Smooth muscle cell (in vitro differentiated cells): ENCODE results near the gene POC1B. TPM values are rescaled to one million over a fixed set of nuclear protein-coding genes. Genes with fewer than 3 reads are reported as not detected.
A peak's percentile ranks its signal among the peaks of the same experiment; 100 is the strongest.

Experiments used
- DNase-seq: peaks from one replicate; lab custom pipeline; 2025; ENCODE audit not compliant: unreplicated experiment; lab: John Stamatoyannopoulos, UW
- H2AFZ ChIP-seq: fragments of 200-600 bp; sonication (generic); 2 replicates; pipeline ENCODE4 v1.6.0; 2016; ENCODE audit warnings: antibody characterized with exemption, low read depth, mild to moderate bottlenecking
- H3F3A ChIP-seq: fragments of 200-600 bp; sonication (generic); 2 replicates; pipeline ENCODE4 v1.6.0; 2017; ENCODE audit warnings: antibody characterized with exemption, low read depth
- H3K27ac ChIP-seq: fragments of 200-600 bp; sonication (generic); 2 replicates; pipeline ENCODE4 v1.5.1; 2016; ENCODE audit warnings: low read depth, mild to moderate bottlenecking
- H3K27me3 ChIP-seq: fragments of 200-600 bp; sonication (generic); 2 replicates; pipeline ENCODE4 v1.6.1; 2016; ENCODE audit warnings: low read depth, mild to moderate bottlenecking
- H3K36me3 ChIP-seq: fragments of 200-600 bp; sonication (generic); 2 replicates; pipeline ENCODE4 v1.5.1; 2016; ENCODE audit warnings: low read depth
- H3K4me1 ChIP-seq: fragments of 200-600 bp; sonication (generic); 2 replicates; pipeline ENCODE4 v1.5.1; 2016; ENCODE audit warnings: low read depth
- H3K4me2 ChIP-seq: fragments of 200-600 bp; sonication (generic); 2 replicates; pipeline ENCODE4 v1.6.0; 2016; ENCODE audit warnings: mild to moderate bottlenecking
- H3K4me3 ChIP-seq: fragments of 200-600 bp; sonication (generic); 2 replicates; pipeline ENCODE4 v1.5.1; 2016; ENCODE audit warnings: mild to moderate bottlenecking
- H3K79me2 ChIP-seq: fragments of 200-600 bp; sonication (generic); 2 replicates; pipeline ENCODE4 v1.6.0; 2016; ENCODE audit warnings: low read depth, mild to moderate bottlenecking
- H3K9ac ChIP-seq: fragments of 200-600 bp; sonication (generic); 2 replicates; pipeline ENCODE4 v1.6.0; 2016; ENCODE audit warnings: low read depth
- H3K9me3 ChIP-seq: fragments of 200-600 bp; sonication (generic); replicated peaks from 2 replicates; pipeline ENCODE4 v1.5.1; 2016; ENCODE audit warnings: low read depth
- H4K20me1 ChIP-seq: fragments of 200-600 bp; sonication (generic); 2 replicates; pipeline ENCODE4 v1.6.0; 2016; ENCODE audit warnings: low read depth
- WGBS: methylation state at CpG from one replicate; pipeline ENCODE4 v1.1.7; 2016; ENCODE audit warnings: low lambda C conversion rate; 5-methylcytosine and 5-hydroxymethylcytosine counted together
- polyA plus RNA-seq: library from polyadenylated mRNA; unstranded; fragments of >200 nt; fragmentation: Nextera tagmentation; extraction: Ambion mirVana; gene quantifications from 2 replicates; pipeline ENCODE4 v1.2.1, GENCODE V29; 2016
- total RNA-seq: library from RNA; depleted of rRNA; stranded (reverse); fragments of >200 nt; gene quantifications from 2 replicates; pipeline ENCODE4 v1.2.3, GENCODE V29; 2014
- TF ChIP-seq, protein P1 (sequence below): fragments of 200-600 bp; sonication (generic); IDR thresholded peaks from 2 replicates; pipeline ENCODE4 v1.5.1; 2017; ENCODE audit warnings: borderline replicate concordance, mild to moderate bottlenecking, antibody characterized with exemption; ENCODE audit not compliant: insufficient read depth, poor library complexity, severe bottlenecking

Gene POC1B
- total and polyA plus RNA-seq, 2 experiments from 2014 or later: 9.1 to 13.3 TPM

DNA sequence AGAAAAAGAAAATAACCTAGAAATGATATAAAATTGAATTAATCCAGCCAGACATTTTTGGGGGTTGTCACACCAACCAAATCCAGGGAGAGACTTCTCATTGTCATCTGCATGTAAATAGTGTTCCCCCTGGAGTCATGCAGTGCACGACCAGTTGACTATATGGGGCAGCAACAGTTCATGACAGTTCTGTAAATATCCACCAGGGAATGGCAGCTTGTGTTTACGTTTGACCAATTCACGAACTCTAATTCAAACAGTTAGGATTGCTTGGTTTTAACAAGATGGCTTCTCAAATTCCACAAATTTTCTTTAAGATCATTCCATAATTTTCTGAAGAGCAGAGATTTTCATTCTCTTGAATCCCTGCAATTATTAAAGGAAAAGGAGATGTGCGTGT, 130.1 kb downstream of the POC1B start:
- Histone ChIP-seq H3K4me2 (no peak overlapping the region), H3K4me3 (no peak overlapping the region), H3K4me1 (no peaks in the 10 kb centered on the region), H3K9ac (no peak overlapping the region), H3F3A (peaks cover 8% of the 10 kb centered on the region), H3K36me3 (no peaks in the 10 kb centered on the region), H3K27ac (no peak overlapping the region), H3K27me3 (no peaks in the 10 kb centered on the region), H3K9me3 (no peaks in the 10 kb centered on the region), H3K79me2 (no peaks in the 10 kb centered on the region), H2AFZ (no peak overlapping the region), H4K20me1 (no peaks in the 10 kb centered on the region)
- DNase-seq: no peak
- TF ChIP-seq, protein P1, sequence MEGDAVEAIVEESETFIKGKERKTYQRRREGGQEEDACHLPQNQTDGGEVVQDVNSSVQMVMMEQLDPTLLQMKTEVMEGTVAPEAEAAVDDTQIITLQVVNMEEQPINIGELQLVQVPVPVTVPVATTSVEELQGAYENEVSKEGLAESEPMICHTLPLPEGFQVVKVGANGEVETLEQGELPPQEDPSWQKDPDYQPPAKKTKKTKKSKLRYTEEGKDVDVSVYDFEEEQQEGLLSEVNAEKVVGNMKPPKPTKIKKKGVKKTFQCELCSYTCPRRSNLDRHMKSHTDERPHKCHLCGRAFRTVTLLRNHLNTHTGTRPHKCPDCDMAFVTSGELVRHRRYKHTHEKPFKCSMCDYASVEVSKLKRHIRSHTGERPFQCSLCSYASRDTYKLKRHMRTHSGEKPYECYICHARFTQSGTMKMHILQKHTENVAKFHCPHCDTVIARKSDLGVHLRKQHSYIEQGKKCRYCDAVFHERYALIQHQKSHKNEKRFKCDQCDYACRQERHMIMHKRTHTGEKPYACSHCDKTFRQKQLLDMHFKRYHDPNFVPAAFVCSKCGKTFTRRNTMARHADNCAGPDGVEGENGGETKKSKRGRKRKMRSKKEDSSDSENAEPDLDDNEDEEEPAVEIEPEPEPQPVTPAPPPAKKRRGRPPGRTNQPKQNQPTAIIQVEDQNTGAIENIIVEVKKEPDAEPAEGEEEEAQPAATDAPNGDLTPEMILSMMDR: no peak
- WGBS: 84% methylated on average over 4 of the region's 4 CpGs

DNA sequence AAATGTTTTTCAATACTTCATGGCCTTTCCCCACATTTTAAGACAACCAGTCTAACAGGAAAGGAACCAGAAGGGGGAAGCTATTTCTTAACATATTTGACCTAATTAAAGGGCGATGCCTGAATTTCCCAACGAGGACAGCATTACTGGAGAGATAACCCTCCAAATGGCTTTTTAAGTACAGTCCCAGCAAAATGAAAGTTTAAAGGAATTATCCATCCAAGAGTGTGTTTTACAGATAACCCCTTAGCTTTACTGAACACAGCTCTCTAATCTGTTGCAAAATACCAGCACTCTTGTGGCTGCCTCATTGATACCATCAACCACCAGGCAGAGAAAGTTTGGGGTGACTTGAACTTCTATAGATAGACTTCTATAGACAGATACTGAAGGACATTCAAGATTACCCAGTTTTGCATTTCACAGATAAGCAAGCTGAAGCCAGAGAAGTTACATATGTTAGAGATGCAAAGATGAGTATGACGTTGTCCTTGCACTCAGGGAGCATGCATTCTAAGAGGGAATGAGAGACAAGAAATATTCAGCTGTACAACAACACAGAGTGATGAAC, 132.2 kb downstream of the POC1B start:
- no peaks in the 10 kb centered on the region for H4K20me1 ChIP-seq
- DNase-seq: no peak
- peaks cover 12% of the 10 kb centered on the region for H3F3A ChIP-seq
- no peaks in the 10 kb centered on the region for H3K36me3 ChIP-seq
- H3K4me1 ChIP-seq: no peaks in the 10 kb centered on the region
- H3K27me3 ChIP-seq: no peaks in the 10 kb centered on the region
- TF ChIP-seq, protein P1: no peak
- H3K4me2 ChIP-seq: peak overlapping the region; percentile 36
- H2AFZ ChIP-seq: no peak overlapping the region
- H3K9me3 ChIP-seq: no peaks in the 10 kb centered on the region
- no peak overlapping the region for H3K9ac ChIP-seq
- H3K4me3 ChIP-seq: no peak overlapping the region
- no peaks in the 10 kb centered on the region for H3K79me2 ChIP-seq
- 11% methylated on average over 3 of the region's 3 CpGs for WGBS
- peak overlapping the region; percentile 42 for H3K27ac ChIP-seq

DNA sequence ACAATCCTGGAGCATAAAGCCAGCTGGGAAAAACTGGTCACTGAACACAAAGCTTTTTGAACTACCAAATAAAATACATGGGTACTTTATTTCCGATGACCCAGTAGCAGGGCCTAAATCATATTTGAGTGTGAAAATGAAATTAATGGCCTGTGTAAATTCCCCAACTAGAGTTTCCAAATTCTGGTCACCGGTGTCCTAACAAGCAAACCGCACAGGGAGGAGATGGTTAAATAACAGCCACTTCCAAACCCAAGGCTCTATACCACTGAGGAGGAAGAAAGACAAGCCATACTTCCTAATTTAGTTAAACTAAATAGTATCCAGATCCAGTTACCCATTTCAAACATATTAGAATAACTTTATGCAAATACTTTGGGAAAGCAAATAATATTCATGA, 133.5 kb downstream of the POC1B start:
- H3K4me3 ChIP-seq: no peak overlapping the region
- peak overlapping the region; percentile 54 for H3K4me2 ChIP-seq
- H3K36me3 ChIP-seq: no peaks in the 10 kb centered on the region
- no peaks in the 10 kb centered on the region for H3K79me2 ChIP-seq
- 100% methylated on average over 3 of the region's 3 CpGs for WGBS
- H3K27me3 ChIP-seq: no peaks in the 10 kb centered on the region
- H3K4me1 ChIP-seq: no peaks in the 10 kb centered on the region
- H3F3A ChIP-seq: peaks cover 12% of the 10 kb centered on the region
- DNase-seq: no peak
- H3K27ac ChIP-seq: peak overlapping the region; percentile 94
- no peak overlapping the region for H3K9ac ChIP-seq
- no peaks in the 10 kb centered on the region for H3K9me3 ChIP-seq
- H2AFZ ChIP-seq: no peak overlapping the region
- no peaks in the 10 kb centered on the region for H4K20me1 ChIP-seq
- TF ChIP-seq, protein P1: no peak

DNA sequence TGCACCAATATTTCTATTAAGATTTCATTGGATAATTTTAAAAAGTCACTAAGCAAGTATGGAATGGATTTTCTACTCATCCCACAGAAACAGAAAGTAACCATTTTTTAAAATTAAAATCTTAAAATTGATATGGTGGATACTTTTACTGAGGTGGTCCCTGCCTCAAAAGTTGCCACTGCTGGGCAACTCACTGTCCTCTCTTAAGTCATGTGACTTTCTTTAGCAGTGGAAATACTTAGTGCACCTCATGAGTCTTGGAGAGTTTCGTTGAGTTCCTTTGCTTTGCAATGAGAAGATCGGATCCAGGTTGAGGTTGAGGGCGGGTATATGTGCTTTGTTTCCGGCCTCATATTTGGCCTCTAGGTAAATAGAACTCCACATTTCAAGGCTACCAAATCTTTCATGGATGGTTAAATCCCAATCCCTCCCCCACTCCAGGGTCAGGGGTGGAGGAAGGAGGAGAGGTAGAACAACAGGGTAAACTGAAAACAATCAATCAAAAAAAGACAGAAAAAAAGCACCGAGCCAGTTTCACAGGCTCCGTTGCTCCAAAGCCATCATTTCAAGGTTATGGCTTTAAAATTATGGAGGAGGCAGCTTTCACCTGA, 134.0 kb downstream of the POC1B start:
- no peak for DNase-seq
- peak overlapping the region; percentile 94 for H3K27ac ChIP-seq
- no peaks in the 10 kb centered on the region for H4K20me1 ChIP-seq
- TF ChIP-seq, protein P1: no peak
- H3K79me2 ChIP-seq: no peaks in the 10 kb centered on the region
- H3K9ac ChIP-seq: no peak overlapping the region
- peak overlapping the region; percentile 54 for H3K4me2 ChIP-seq
- H3K9me3 ChIP-seq: no peaks in the 10 kb centered on the region
- 92% methylated on average over 6 of the region's 6 CpGs for WGBS
- no peaks in the 10 kb centered on the region for H3K27me3 ChIP-seq
- no peaks in the 10 kb centered on the region for H3K36me3 ChIP-seq
- H3K4me1 ChIP-seq: peaks cover under 1% of the 10 kb centered on the region
- no peak overlapping the region for H3K4me3 ChIP-seq
- peaks cover 12% of the 10 kb centered on the region for H3F3A ChIP-seq
- H2AFZ ChIP-seq: no peak overlapping the region
